ENCODE results near the gene CPA5.

GRCh38 chr7:130302649-130303048 lies 42.0 kb upstream of the CPA5 start:
- TF ChIP-seq, protein P1, sequence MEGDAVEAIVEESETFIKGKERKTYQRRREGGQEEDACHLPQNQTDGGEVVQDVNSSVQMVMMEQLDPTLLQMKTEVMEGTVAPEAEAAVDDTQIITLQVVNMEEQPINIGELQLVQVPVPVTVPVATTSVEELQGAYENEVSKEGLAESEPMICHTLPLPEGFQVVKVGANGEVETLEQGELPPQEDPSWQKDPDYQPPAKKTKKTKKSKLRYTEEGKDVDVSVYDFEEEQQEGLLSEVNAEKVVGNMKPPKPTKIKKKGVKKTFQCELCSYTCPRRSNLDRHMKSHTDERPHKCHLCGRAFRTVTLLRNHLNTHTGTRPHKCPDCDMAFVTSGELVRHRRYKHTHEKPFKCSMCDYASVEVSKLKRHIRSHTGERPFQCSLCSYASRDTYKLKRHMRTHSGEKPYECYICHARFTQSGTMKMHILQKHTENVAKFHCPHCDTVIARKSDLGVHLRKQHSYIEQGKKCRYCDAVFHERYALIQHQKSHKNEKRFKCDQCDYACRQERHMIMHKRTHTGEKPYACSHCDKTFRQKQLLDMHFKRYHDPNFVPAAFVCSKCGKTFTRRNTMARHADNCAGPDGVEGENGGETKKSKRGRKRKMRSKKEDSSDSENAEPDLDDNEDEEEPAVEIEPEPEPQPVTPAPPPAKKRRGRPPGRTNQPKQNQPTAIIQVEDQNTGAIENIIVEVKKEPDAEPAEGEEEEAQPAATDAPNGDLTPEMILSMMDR (IDR thresholded peaks at IDR 0.05 in 2 of 3, conservative IDR thresholded peaks at IDR 0.05 in 1 of 3; ENCODE audit: insufficient read depth in 2 of 3, low read depth in 1 of 3, low read length in 3 of 3): no peak
- TF ChIP-seq POLR2A (conservative IDR thresholded peaks at IDR 0.05) (no peak), NKRF (IDR thresholded peaks at IDR 0.05; ENCODE audit: borderline replicate concordance) (no peak), ZNF699 (CRISPR knock-in tag; IDR thresholded peaks at IDR 0.05; ENCODE audit: insufficient replicate concordance) (no peak), HOMEZ (CRISPR knock-in tag; IDR thresholded peaks at IDR 0.05) (no peak), CCAR2 (IDR thresholded peaks at IDR 0.05; ENCODE audit: low read depth, low read length) (no peak), CREM (IDR thresholded peaks at IDR 0.05; ENCODE audit: low read depth) (no peak)

Measured in K562 (cell line).